Muscle layer of colon (tissue), 2 donors: ENCODE data around the gene SH3BGR.

Source experiments
- H3K27ac ChIP-seq: one replicate; pipeline ENCODE4 v1.7.0; 2013; ENCODE audit warnings: low read depth, mild to moderate bottlenecking, low read length, moderate library complexity
- H3K27me3 ChIP-seq, 2 donors: one replicate each; pipeline ENCODE4 v1.7.0; 2013; ENCODE audit warnings: low read length in 2 of 2, mild to moderate bottlenecking in 2 of 2; ENCODE audit not compliant: insufficient read depth in 2 of 2, control insufficient read depth in 1 of 2
- H3K36me3 ChIP-seq: one replicate; pipeline ENCODE4 v1.7.0; 2013; ENCODE audit warnings: mild to moderate bottlenecking, low read length; ENCODE audit not compliant: insufficient read depth
- H3K4me1 ChIP-seq: one replicate; pipeline ENCODE4 v1.7.0; 2013; ENCODE audit warnings: mild to moderate bottlenecking, low read length; ENCODE audit not compliant: insufficient read depth
- H3K4me3 ChIP-seq, 2 donors: one replicate each; pipeline ENCODE4 v1.7.0; 2013; ENCODE audit warnings: low read length in 2 of 2, low read depth in 1 of 2, mild to moderate bottlenecking in 1 of 2, moderate library complexity in 1 of 2
- H3K9ac ChIP-seq: one replicate; pipeline ENCODE4 v1.7.0; 2013; ENCODE audit warnings: low read length
- H3K9me3 ChIP-seq: one replicate; pipeline ENCODE4 v1.7.0; 2013; ENCODE audit warnings: mild to moderate bottlenecking, low read length
- donor health status: abdominal sarcoma.
- donor health status: Adenocarcinoma of cecum.

SH3BGR gene

GRCh38 chr21:39561140-39561539 is 109.4 kb downstream of the SH3BGR start:
- Histone ChIP-seq H3K9ac (no peak overlapping the region), H3K9me3 (no peaks in the 10 kb centered on the region), H3K27me3 (no peaks in the 10 kb centered on the region), H3K27ac (no peak overlapping the region), H3K4me1 (peaks cover 6% of the 10 kb centered on the region), H3K36me3 (no peaks in the 10 kb centered on the region), H3K4me3 (no peak overlapping the region)

DNA sequence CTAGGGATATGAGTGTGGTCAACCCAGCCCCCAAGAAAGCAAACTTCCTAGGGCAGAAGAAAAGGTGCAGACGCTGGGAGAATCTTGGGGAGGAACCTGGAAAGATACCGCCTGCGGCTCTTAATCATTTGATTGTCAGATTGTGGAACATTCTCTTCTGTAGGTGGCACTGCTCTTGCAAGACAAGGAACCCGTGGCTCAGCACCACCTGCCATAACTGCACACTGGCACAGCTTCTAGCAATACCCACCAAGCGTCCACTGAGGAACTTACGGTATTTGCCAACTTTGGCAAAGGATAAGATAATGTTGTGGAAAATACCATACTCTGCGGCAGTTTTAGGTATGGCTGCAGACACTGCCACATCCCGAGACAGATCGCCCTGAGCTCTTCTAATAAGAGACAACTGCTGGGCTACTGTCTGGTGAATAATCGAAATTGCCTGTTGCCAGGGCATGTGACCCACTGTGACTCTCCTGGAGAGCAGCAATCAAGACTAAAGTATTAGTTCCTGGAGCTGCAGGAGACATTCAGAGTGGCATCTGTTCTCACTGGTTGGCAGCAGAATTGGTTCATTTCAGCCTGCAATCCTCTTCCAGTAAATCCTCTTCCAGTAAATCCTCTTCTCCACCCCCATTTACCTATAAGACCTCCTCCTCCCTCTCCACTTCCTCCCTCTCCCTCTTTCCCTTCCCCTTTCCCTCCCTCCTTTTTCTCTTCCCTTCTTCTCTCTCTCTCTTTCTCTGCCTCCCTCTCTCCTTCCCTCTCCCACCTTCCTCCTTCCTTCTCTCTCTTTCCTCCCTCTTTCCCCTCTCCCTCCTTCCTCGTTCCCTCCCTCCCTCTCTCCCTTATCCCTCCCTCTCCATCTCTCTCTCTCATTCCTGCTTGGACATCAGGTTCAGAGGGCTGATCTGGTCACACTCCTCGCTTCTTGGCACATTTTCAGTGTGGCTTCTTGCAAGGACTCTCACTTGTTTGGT is 111.3 kb downstream of the SH3BGR start:
- no peak overlapping the region for H3K4me3 ChIP-seq
- H3K9ac ChIP-seq: no peak overlapping the region
- H3K36me3 ChIP-seq: no peaks in the 10 kb centered on the region
- peaks cover 6% of the 10 kb centered on the region for H3K4me1 ChIP-seq
- no peaks in the 10 kb centered on the region for H3K27me3 ChIP-seq
- H3K9me3 ChIP-seq: no peaks in the 10 kb centered on the region
- H3K27ac ChIP-seq: no peak overlapping the region

GRCh38 chr21:39564200-39564599 is 112.4 kb downstream of the SH3BGR start:
- peaks cover 6% of the 10 kb centered on the region for H3K4me1 ChIP-seq
- no peaks in the 10 kb centered on the region for H3K27me3 ChIP-seq

More at GRCh38 chr21:39564200-39564599, 112.4 kb downstream of the SH3BGR start:
- Histone ChIP-seq H3K27ac (no peak overlapping the region), H3K9me3 (no peaks in the 10 kb centered on the region), H3K4me3 (no peak overlapping the region), H3K36me3 (no peaks in the 10 kb centered on the region), H3K9ac (no peak overlapping the region)
